Upper lobe of left lung (tissue), 4 donors: ENCODE data around the gene CHMP6.

ENCODE experiments used
- EP300 ChIP-seq, 4 donors: sonication (generic); formaldehyde crosslinking; IDR thresholded peaks; one replicate each; pipeline ENCODE4 v1.5.1; 2017; ENCODE audit warnings: antibody characterized with exemption in 4 of 4, control low read depth in 2 of 4
- TF ChIP-seq, protein P1 (sequence below), 6 experiments: fragments of 450-650 bp in 4 of 6; fragments of 200-600 bp in 2 of 6; sonication (generic) in 2 of 6; IDR thresholded peaks; one replicate each; pipeline ENCODE4 v1.5.1; 2016 to 2019; ENCODE audit warnings: antibody characterized with exemption in 6 of 6

GRCh38 chr17:80989586-80989913 lies 2.1 kb upstream of the CHMP6 start:
- TF ChIP-seq, protein P1, sequence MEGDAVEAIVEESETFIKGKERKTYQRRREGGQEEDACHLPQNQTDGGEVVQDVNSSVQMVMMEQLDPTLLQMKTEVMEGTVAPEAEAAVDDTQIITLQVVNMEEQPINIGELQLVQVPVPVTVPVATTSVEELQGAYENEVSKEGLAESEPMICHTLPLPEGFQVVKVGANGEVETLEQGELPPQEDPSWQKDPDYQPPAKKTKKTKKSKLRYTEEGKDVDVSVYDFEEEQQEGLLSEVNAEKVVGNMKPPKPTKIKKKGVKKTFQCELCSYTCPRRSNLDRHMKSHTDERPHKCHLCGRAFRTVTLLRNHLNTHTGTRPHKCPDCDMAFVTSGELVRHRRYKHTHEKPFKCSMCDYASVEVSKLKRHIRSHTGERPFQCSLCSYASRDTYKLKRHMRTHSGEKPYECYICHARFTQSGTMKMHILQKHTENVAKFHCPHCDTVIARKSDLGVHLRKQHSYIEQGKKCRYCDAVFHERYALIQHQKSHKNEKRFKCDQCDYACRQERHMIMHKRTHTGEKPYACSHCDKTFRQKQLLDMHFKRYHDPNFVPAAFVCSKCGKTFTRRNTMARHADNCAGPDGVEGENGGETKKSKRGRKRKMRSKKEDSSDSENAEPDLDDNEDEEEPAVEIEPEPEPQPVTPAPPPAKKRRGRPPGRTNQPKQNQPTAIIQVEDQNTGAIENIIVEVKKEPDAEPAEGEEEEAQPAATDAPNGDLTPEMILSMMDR (IDR thresholded peaks at IDR 0.05): no peak
- no peak for TF ChIP-seq EP300 (IDR thresholded peaks at IDR 0.05)
